Glutamatergic neuron (in vitro differentiated cells): ENCODE results near the gene KCNJ9. TPM values are rescaled to one million over a fixed set of nuclear protein-coding genes. Genes with fewer than 3 reads are reported as not detected.
"Not testable (repeated sequence)": the region's sequence is repeated elsewhere in the genome, so short reads cannot be mapped to it uniquely, and the experiment has no call there.

ENCODE experiments used
- DNase-seq: peaks from one replicate; pipeline ENCODE4 v3.0.0; 2022
- H3K27ac Mint-ChIP-seq: one replicate; pipeline ENCODE4 v1.8.0; 2020; ENCODE audit warnings: mild to moderate bottlenecking, mixed read lengths, inconsistent platforms; ENCODE audit not compliant: unreplicated experiment
- H3K27me3 Mint-ChIP-seq: one replicate; pipeline ENCODE4 v1.8.0; 2020; ENCODE audit warnings: mild to moderate bottlenecking, moderate library complexity, mixed read lengths, inconsistent platforms; ENCODE audit not compliant: unreplicated experiment
- H3K36me3 Mint-ChIP-seq: one replicate; pipeline ENCODE4 v1.8.0; 2020; ENCODE audit warnings: mild to moderate bottlenecking, mixed read lengths, inconsistent platforms; ENCODE audit not compliant: unreplicated experiment
- H3K4me1 Mint-ChIP-seq: one replicate; pipeline ENCODE4 v1.8.0; 2020; ENCODE audit warnings: mild to moderate bottlenecking, low read depth, mixed read lengths, inconsistent platforms; ENCODE audit not compliant: unreplicated experiment
- H3K4me3 Mint-ChIP-seq: one replicate; pipeline ENCODE4 v1.8.0; 2020; ENCODE audit warnings: mild to moderate bottlenecking, mixed read lengths, inconsistent platforms; ENCODE audit not compliant: unreplicated experiment
- H3K9me3 Mint-ChIP-seq: one replicate; pipeline ENCODE4 v1.8.0; 2020; ENCODE audit warnings: mild to moderate bottlenecking, moderate library complexity, mixed read lengths, inconsistent platforms; ENCODE audit not compliant: unreplicated experiment
- total RNA-seq: library from RNA; stranded (reverse); fragmentation: NEBNext Ultra II Directional; extraction: Animal tissue kit (Norgen Biotek cat#: 25700); gene quantifications from one replicate; pipeline ENCODE4 v1.2.1, GENCODE V29; 2021; ENCODE audit not compliant: unreplicated experiment
- TF ChIP-seq, protein P1 (sequence below): fragments of 200-600 bp; sonication (generic); IDR thresholded peaks from one replicate; pipeline ENCODE4 v1.5.0; 2021; ENCODE audit not compliant: partially characterized antibody, unreplicated experiment

KCNJ9 gene
- total RNA-seq, 1 donor from 2014 or later = 2.0 TPM

DNA sequence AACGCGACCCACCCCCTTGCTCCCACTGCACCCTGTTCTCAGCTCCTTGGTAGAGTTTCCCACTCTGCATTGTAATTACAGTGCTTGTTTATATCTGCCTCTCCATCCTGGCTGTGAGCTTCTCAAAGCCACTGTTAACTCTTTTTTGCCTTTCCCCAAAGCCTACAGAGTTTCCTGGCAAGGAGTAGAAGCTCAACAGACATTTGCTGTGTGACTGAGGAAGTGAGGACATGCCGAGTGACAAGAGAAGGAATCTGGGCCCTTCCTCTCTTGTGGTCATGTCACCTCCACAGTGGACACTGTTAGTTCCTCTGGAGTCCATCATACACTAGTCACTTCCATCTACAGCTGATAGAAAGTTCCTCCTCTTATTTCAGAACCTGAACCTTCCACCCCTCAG lies 23.1 kb downstream of the KCNJ9 start:
- Mint-ChIP-seq H3K9me3 (peaks cover 2% of the 10 kb centered on the region), H3K4me3 (no peak overlapping the region), H3K36me3 (no peaks in the 10 kb centered on the region), H3K27me3 (peaks cover 16% of the 10 kb centered on the region), H3K4me1 (peaks cover 23% of the 10 kb centered on the region), H3K27ac (no peak overlapping the region)
- TF ChIP-seq, protein P1, sequence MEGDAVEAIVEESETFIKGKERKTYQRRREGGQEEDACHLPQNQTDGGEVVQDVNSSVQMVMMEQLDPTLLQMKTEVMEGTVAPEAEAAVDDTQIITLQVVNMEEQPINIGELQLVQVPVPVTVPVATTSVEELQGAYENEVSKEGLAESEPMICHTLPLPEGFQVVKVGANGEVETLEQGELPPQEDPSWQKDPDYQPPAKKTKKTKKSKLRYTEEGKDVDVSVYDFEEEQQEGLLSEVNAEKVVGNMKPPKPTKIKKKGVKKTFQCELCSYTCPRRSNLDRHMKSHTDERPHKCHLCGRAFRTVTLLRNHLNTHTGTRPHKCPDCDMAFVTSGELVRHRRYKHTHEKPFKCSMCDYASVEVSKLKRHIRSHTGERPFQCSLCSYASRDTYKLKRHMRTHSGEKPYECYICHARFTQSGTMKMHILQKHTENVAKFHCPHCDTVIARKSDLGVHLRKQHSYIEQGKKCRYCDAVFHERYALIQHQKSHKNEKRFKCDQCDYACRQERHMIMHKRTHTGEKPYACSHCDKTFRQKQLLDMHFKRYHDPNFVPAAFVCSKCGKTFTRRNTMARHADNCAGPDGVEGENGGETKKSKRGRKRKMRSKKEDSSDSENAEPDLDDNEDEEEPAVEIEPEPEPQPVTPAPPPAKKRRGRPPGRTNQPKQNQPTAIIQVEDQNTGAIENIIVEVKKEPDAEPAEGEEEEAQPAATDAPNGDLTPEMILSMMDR = no peak
- DNase-seq = no peak

DNA sequence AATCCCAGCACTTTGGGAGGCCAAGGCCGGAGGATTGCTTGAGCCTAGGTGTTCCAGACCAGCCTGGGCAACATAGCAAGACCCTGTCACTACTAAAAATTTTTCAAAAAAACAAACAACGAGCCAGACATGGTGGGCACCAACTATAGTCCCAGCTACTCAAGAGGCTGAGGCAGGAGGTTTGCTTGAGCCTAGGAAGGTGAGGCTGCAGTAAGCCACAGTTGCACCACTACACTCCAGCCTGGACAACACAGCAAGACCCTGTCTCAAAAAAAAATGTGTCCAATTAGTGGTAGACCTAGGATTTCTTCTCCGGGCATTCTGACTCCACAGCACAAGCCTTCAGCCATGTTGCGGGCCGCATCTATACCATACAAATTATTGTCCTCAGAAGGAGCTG lies 23.8 kb downstream of the KCNJ9 start:
- peaks cover 2% of the 10 kb centered on the region for H3K9me3 Mint-ChIP-seq
- TF ChIP-seq, protein P1 = no peak
- H3K4me1 Mint-ChIP-seq = peaks cover 23% of the 10 kb centered on the region
- no peak overlapping the region for H3K27ac Mint-ChIP-seq
- H3K4me3 Mint-ChIP-seq = no peak overlapping the region
- H3K27me3 Mint-ChIP-seq = peaks cover 18% of the 10 kb centered on the region
- no peak for DNase-seq
- no peaks in the 10 kb centered on the region for H3K36me3 Mint-ChIP-seq

DNA sequence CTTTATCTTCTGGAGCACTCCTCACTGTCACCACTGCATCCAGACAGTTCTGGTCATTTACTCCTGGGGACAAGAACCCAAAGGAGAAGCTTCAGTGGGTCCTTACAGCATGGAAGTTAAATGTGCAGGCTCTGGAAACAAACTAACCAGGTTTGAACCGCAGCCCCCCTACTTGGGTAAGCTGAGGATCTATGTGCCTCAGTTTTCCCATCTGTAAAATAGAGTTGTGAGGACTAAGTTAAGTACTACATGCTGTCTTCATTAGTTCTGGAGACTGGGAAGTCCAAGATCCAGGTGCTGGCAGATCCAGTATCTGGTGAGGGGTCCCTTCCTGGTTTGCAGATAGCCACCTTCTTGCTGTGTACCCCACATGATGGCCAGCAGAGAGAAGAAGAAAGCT lies 26.2 kb downstream of the KCNJ9 start:
- TF ChIP-seq, protein P1 = no peak
- H3K4me1 Mint-ChIP-seq = peaks cover 13% of the 10 kb centered on the region
- H3K36me3 Mint-ChIP-seq = no peaks in the 10 kb centered on the region
- no peak for DNase-seq
- peaks cover 2% of the 10 kb centered on the region for H3K9me3 Mint-ChIP-seq
- no peak overlapping the region for H3K4me3 Mint-ChIP-seq
- H3K27ac Mint-ChIP-seq = no peak overlapping the region
- H3K27me3 Mint-ChIP-seq = peaks cover 20% of the 10 kb centered on the region

DNA sequence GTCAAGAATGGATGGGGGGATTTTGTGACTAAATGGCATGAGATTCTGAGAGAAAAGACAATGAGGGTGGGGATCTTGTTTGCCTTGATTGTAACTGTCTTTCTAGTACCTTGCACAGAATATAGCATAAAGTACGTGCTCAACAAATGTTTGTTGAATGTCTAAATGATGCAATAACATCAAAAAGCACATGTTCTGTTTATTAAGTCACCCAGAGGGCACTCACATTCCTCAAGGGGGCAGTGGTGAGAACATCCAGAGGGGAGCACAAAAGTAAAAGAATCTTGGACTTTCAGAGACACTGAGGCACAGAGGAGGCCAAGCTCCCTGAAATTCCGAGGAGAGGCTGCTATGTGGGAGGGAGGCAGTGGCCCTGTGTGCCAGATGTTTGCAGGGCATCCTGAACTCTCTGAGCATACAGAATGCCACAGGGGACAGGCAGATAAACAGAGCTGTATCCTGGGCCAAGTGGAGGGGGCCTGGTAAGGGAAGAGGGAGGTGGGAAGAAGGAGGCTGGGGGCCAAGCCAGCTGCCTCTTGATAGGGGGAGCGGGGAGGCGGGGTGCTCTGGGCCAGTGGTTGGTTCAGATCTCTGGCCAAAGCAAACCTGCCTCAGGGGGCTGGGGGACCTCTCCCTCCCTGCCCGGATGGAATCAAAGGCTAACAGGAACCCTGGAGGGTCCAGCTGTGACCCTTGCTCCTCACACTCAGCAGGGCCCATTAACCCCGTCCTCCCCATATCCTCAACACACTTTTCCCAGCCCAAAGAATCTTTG lies 27.7 kb downstream of the KCNJ9 start:
- H3K27ac Mint-ChIP-seq = no peak overlapping the region
- no peak for DNase-seq
- peaks cover 16% of the 10 kb centered on the region for H3K27me3 Mint-ChIP-seq
- H3K4me3 Mint-ChIP-seq = no peak overlapping the region
- peaks cover 13% of the 10 kb centered on the region for H3K4me1 Mint-ChIP-seq
- peaks cover 2% of the 10 kb centered on the region for H3K9me3 Mint-ChIP-seq
- TF ChIP-seq, protein P1 = peak; percentile 45
- no peaks in the 10 kb centered on the region for H3K36me3 Mint-ChIP-seq

DNA sequence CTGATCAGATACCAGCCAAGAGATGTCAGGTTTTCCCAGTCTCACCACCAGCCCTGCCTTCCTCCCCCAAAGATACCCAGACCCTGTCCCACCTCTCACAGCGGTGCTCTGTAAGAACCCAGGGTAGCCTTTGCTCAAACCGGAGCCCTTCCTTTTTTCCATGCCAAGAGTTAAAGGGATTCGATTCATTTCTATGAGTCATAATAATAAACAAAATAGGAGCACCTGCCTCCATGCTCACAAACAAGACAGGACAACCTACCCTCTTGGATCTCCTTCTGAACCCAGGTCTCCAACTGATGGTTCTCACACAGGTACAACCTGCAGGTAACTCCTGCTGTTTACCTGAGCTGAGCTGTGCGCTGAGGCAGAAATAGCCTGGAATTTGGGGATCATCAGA lies 28.3 kb downstream of the KCNJ9 start:
- Mint-ChIP-seq H3K4me3 (no peak overlapping the region), H3K4me1 (peaks cover 12% of the 10 kb centered on the region), H3K27ac (no peak overlapping the region), H3K9me3 (peaks cover 2% of the 10 kb centered on the region), H3K36me3 (no peaks in the 10 kb centered on the region), H3K27me3 (peaks cover 15% of the 10 kb centered on the region)
- no peak for DNase-seq
- TF ChIP-seq, protein P1 = no peak

DNA sequence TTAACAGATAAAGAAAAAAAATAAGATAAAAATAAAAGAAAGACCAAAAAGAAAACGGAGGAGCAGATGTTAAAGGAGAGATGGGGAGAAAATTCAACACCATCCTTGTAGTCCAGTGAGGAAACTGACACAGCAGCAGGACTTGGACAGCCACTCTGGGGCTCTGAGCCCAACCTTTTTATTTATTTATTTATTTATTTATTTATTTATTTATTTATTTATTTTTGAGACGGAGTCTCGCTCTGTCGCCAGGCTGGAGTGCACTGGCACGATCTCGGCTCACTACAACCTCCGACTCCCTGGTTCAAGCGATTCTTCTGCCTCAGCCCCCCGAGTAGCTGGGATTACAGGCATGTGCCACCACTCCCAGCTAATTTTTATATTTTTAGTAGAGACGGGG lies 30.1 kb downstream of the KCNJ9 start:
- not testable (repeated sequence) for H3K9me3 Mint-ChIP-seq, H3K27ac Mint-ChIP-seq, DNase-seq, H3K36me3 Mint-ChIP-seq, H3K4me3 Mint-ChIP-seq
- Mint-ChIP-seq H3K4me1 (peaks cover 12% of the 10 kb centered on the region), H3K27me3 (peaks cover 15% of the 10 kb centered on the region)
